Measurements from ENCODE around the gene ARMC3.

GRCh38 chr10:22999942-23000341 lies 72.1 kb downstream of the ARMC3 start:
- TF ChIP-seq, protein P1, sequence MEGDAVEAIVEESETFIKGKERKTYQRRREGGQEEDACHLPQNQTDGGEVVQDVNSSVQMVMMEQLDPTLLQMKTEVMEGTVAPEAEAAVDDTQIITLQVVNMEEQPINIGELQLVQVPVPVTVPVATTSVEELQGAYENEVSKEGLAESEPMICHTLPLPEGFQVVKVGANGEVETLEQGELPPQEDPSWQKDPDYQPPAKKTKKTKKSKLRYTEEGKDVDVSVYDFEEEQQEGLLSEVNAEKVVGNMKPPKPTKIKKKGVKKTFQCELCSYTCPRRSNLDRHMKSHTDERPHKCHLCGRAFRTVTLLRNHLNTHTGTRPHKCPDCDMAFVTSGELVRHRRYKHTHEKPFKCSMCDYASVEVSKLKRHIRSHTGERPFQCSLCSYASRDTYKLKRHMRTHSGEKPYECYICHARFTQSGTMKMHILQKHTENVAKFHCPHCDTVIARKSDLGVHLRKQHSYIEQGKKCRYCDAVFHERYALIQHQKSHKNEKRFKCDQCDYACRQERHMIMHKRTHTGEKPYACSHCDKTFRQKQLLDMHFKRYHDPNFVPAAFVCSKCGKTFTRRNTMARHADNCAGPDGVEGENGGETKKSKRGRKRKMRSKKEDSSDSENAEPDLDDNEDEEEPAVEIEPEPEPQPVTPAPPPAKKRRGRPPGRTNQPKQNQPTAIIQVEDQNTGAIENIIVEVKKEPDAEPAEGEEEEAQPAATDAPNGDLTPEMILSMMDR (IDR thresholded peaks at IDR 0.05): no peak
- no peak for TF ChIP-seq POLR2A (IDR thresholded peaks at IDR 0.05)

Data from heart left ventricle (tissue), 13 donors.